Hair follicle dermal papilla cell (primary cell): ENCODE results near the gene PIK3AP1. TPM values are rescaled to one million over a fixed set of nuclear protein-coding genes. Genes with fewer than 3 reads are reported as not detected.

Experiments used
- small RNA-seq: library from RNA; depleted of rRNA; stranded (forward); fragments of <200 nt; gene quantifications from one replicate; pipeline ENCODE3, GENCODE V24; 2012
- total RNA-seq: library from RNA; depleted of rRNA; stranded (reverse); fragments of >200 nt; gene quantifications from 2 replicates; pipeline ENCODE4 v1.2.3, GENCODE V29; 2012

PIK3AP1 gene, protein sequence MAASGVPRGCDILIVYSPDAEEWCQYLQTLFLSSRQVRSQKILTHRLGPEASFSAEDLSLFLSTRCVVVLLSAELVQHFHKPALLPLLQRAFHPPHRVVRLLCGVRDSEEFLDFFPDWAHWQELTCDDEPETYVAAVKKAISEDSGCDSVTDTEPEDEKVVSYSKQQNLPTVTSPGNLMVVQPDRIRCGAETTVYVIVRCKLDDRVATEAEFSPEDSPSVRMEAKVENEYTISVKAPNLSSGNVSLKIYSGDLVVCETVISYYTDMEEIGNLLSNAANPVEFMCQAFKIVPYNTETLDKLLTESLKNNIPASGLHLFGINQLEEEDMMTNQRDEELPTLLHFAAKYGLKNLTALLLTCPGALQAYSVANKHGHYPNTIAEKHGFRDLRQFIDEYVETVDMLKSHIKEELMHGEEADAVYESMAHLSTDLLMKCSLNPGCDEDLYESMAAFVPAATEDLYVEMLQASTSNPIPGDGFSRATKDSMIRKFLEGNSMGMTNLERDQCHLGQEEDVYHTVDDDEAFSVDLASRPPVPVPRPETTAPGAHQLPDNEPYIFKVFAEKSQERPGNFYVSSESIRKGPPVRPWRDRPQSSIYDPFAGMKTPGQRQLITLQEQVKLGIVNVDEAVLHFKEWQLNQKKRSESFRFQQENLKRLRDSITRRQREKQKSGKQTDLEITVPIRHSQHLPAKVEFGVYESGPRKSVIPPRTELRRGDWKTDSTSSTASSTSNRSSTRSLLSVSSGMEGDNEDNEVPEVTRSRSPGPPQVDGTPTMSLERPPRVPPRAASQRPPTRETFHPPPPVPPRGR
- not detected in 2 replicates for total RNA-seq

DNA sequence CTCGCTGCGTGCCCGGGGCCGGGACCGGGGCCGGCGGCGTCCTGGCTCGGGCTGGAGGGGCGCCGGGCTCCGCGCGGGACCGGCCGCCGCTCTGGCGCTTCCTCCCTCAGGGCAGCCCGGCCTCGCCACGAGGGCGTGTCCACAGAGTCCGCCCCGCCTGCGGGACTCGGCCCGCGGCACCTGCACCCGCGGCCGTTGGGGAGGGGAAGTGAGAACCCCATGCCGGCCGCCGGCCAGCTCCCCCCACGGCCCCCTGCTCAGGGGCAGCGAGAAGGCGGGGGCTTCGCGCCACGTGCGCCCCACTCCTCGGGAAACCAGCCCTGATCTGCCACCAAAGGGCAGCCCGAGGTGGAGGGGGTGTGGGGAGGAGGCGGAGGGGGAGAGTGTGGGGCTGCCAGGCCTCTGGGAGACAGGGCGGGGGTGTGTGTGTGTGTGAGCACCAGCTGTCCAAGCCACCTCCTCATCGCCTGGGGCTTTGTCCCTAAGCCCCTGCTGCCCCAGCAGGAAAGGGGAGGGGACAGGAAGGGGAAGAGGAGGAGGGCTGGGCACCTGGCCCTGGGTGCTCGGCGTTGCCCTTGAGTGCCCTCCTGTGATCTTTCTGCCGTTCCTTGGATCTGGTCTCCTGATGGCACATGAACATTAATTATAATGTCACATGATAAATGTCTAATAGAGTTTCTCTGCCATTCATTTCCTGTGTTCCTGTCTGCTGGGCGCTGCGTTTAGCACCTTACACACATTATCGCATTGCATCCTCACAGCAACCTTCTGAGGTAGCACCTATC is at the start of gene PIK3AP1:
Gene PIK3AP1, minus strand, starts transcription at position 93 of the 785 bp plus-strand sequence. CDS start 120 bp downstream, outside the sequence.

DNA sequence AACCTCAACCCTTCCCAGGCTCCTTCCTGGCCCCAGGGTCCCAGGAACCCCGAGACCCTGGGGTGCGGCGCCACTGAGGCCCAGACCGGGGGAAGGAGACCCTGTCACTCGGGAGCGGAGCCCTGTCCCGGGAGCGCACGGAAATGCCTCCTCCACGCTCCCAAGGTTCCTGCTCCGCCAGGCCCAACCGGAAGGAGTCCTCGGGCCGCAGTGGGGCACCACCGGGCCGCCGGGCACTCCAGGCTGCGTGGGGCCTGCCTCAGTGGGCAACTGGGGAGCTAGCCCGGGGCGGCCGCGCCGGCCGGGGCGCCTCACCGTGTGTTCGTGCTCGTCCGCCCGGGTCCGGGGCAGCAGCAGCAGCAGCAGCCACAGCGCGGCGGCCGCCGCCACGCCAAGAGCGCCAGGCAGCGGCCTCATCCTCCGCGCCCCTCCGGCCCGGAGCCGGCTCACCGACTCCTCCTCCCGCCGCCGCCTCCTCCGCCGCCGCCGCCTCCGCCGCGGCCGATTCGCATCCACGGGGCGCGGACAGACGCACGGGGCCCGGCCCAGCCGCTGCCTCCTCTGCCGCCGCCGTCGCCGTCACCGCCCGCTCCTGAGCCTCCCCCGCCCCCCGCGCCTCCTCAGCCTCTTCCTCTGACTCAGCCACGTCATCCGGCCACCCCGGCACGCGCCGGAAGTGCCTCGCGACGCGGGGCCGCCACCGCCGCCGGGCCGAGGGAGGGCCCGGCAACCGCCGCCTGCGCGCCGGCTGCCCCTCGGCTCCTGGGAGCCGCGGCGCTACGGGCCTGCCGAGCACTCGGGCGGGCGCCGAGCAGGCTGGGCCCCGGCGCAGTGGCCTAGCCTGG is 133.7 kb downstream of the PIK3AP1 start, which contains the start of gene TM9SF3:
Gene TM9SF3, minus strand, starts transcription at position 594 of the 845 bp plus-strand sequence. Its CDS starts 177 bp downstream, at position 417.

Small RNA genes lying within 50 kb of the gene (small RNA-seq; reads per million reads assigned to genes)
- gene RNA5SP324, result not detected
- not detected for gene RNU6-1274P

Other genes starting within 250 kb of the PIK3AP1 start
- gene TLL2, start 206.6 kb downstream of the PIK3AP1 start, total RNA-seq, result under 0.01 and 0.12 TPM in 2 replicates
- gene TM9SF3, start 133.5 kb downstream of the PIK3AP1 start, total RNA-seq, result 102 and 116 TPM in 2 replicates
- 25.2 and 33.8 TPM in 2 replicates for gene LCOR, start 111.8 kb upstream of the PIK3AP1 start, total RNA-seq